ENCODE measurements around the gene MYBPC2. TPM values are rescaled to one million over a fixed set of nuclear protein-coding genes. Genes with fewer than 3 reads are reported as not detected.
A peak's percentile ranks its signal among the peaks of the same experiment; 100 is the strongest.

MYBPC2 gene
- total RNA-seq, 1 experiment from 2014 or later = not detected

GRCh38 chr19:50490991-50491472 lies 58.3 kb downstream of the MYBPC2 start:
- intact Hi-C loops (cut with micrococcal nuclease) = no loop called here
- Histone ChIP-seq H3K36me3 (ENCODE audit: low read depth, low read length) (peaks cover 5% of the 10 kb centered on the region), H3K27me3 (ENCODE audit: low read length) (no peaks in the 10 kb centered on the region), H3F3A (ENCODE audit: low read length, unreplicated experiment) (no peaks in the 10 kb centered on the region), H3K27ac (ENCODE audit: low read length) (no peak overlapping the region), H4K20me1 (ENCODE audit: low read length) (no peaks in the 10 kb centered on the region), H3K9ac (ENCODE audit: low read length) (no peak overlapping the region), H2AFZ (ENCODE audit: low read length) (no peak overlapping the region), H3K4me3 (ENCODE audit: low read length) (no peak overlapping the region), H3K79me2 (ENCODE audit: low read length) (no peaks in the 10 kb centered on the region), H3K9me3 (ENCODE audit: low read length) (peaks cover 5% of the 10 kb centered on the region), H3K4me2 (ENCODE audit: low read length) (no peak overlapping the region), H3K9me2 (replicated peaks; ENCODE audit: low read length) (no peaks in the 10 kb centered on the region), H3K4me1 (ENCODE audit: insufficient read depth, low read length) (no peaks in the 10 kb centered on the region)
- BruUV-seq (replicated peaks) = no TSS peak
- POLR2A ChIA-PET (ENCODE audit: unreplicated experiment) = no interaction called here
- no peak for DNase-seq
- CTCF ChIA-PET = no interaction called here
- no peak for ATAC-seq
- TF ChIP-seq CTCF (conservative IDR thresholded peaks at IDR 0.05; ENCODE audit: low read depth, low read length) = no peak
- TF ChIP-seq EZH2phosphoT487 (IDR thresholded peaks at IDR 0.05; ENCODE audit: borderline replicate concordance, low read length) = no peak
- no peak for TF ChIP-seq EZH2 (IDR thresholded peaks at IDR 0.05; ENCODE audit: low read length, unreplicated experiment)

- no peaks in the 10 kb centered on the region for H3K79me2 ChIP-seq (ENCODE audit: low read length)
- TF ChIP-seq EZH2 (IDR thresholded peaks at IDR 0.05; ENCODE audit: low read length, unreplicated experiment) (no peak), CTCF (conservative IDR thresholded peaks at IDR 0.05; ENCODE audit: low read depth, low read length) (no peak), EZH2phosphoT487 (IDR thresholded peaks at IDR 0.05; ENCODE audit: borderline replicate concordance, low read length) (no peak)
- peak; percentile 27 for DNase-seq
- intact Hi-C loops (cut with micrococcal nuclease) = no loop called here
- H3K9me3 ChIP-seq (ENCODE audit: low read length) = no peaks in the 10 kb centered on the region
- no peak overlapping the region for H3K9ac ChIP-seq (ENCODE audit: low read length)
- ChIA-PET CTCF (no interaction called here), POLR2A (ENCODE audit: unreplicated experiment) (no interaction called here)
- no peak overlapping the region for H3K27ac ChIP-seq (ENCODE audit: low read length)
- H3K4me3 ChIP-seq (ENCODE audit: low read length) = no peak overlapping the region
- H3K9me2 ChIP-seq (replicated peaks; ENCODE audit: low read length) = no peaks in the 10 kb centered on the region
- no peaks in the 10 kb centered on the region for H3K4me1 ChIP-seq (ENCODE audit: insufficient read depth, low read length)
- no TSS peak for BruUV-seq (replicated peaks)
- H3K4me2 ChIP-seq (ENCODE audit: low read length) = peak overlapping the region; percentile 55
- no peak overlapping the region for H2AFZ ChIP-seq (ENCODE audit: low read length)
- H3F3A ChIP-seq (ENCODE audit: low read length, unreplicated experiment) = no peaks in the 10 kb centered on the region
- no peaks in the 10 kb centered on the region for H3K36me3 ChIP-seq (ENCODE audit: low read depth, low read length)
- H4K20me1 ChIP-seq (ENCODE audit: low read length) = no peaks in the 10 kb centered on the region
- H3K27me3 ChIP-seq (ENCODE audit: low read length) = no peaks in the 10 kb centered on the region
- peak; percentile 56 for ATAC-seq
Measured at GRCh38 chr19:50492303-50493052, 59.8 kb downstream of the MYBPC2 start.

- TF ChIP-seq CTCF (conservative IDR thresholded peaks at IDR 0.05; ENCODE audit: low read depth, low read length) = no peak
- TF ChIP-seq EZH2phosphoT487 (IDR thresholded peaks at IDR 0.05; ENCODE audit: borderline replicate concordance, low read length) = no peak
- TF ChIP-seq EZH2 (IDR thresholded peaks at IDR 0.05; ENCODE audit: low read length, unreplicated experiment) = no peak
Measured at GRCh38 chr19:50493171-50493570, 60.5 kb downstream of the MYBPC2 start.

More at GRCh38 chr19:50493171-50493570, 60.5 kb downstream of the MYBPC2 start:
- Histone ChIP-seq H3K9ac (ENCODE audit: low read length) (no peak overlapping the region), H3F3A (ENCODE audit: low read length, unreplicated experiment) (no peaks in the 10 kb centered on the region), H3K36me3 (ENCODE audit: low read depth, low read length) (no peaks in the 10 kb centered on the region), H4K20me1 (ENCODE audit: low read length) (no peaks in the 10 kb centered on the region), H3K4me1 (ENCODE audit: insufficient read depth, low read length) (no peaks in the 10 kb centered on the region), H3K27ac (ENCODE audit: low read length) (no peak overlapping the region), H3K4me2 (ENCODE audit: low read length) (no peak overlapping the region), H2AFZ (ENCODE audit: low read length) (no peak overlapping the region), H3K9me2 (replicated peaks; ENCODE audit: low read length) (no peaks in the 10 kb centered on the region), H3K79me2 (ENCODE audit: low read length) (no peaks in the 10 kb centered on the region), H3K27me3 (ENCODE audit: low read length) (no peaks in the 10 kb centered on the region), H3K4me3 (ENCODE audit: low read length) (no peak overlapping the region), H3K9me3 (ENCODE audit: low read length) (no peaks in the 10 kb centered on the region)
- no TSS peak for BruUV-seq (replicated peaks)
- ChIA-PET POLR2A (ENCODE audit: unreplicated experiment) (no interaction called here), CTCF (no interaction called here)
- DNase-seq (no peak), ATAC-seq (no peak)
- intact Hi-C loops (cut with micrococcal nuclease) = no loop called here
